Activated CD8-positive, alpha-beta memory T cell treated with anti-CD3 and anti-CD28 coated beads, Interleukin-2, amount 10 ng/mL, durations not matched to agents 7 days and 5 days (primary cell): ENCODE measurements around the gene TANGO2. TPM values are rescaled to one million over a fixed set of nuclear protein-coding genes. Genes with fewer than 3 reads are reported as not detected.
A peak's percentile ranks its signal among the peaks of the same experiment; 100 is the strongest.

Experiments used
- ATAC-seq: fragments of 150-1000 bp; cut with Tn5 transposase; one replicate; pipeline ENCODE4 v1.10.0; 2021; ENCODE audit warnings: moderate library complexity
- CTCF ChIA-PET: fragments of 350-600 bp; sonication (Branson Sonifier 250); formaldehyde crosslinking; loops from one replicate; lab custom pipeline; 2021; ENCODE audit warnings: antibody characterized with exemption; lab: Charles Lee
- DNase-seq: peaks from one replicate; pipeline ENCODE4 v3.0.0-alpha.2; 2020
- H3K27ac Mint-ChIP-seq: one replicate; pipeline ENCODE4 v1.8.0; 2021; ENCODE audit warnings: mild to moderate bottlenecking, mixed read lengths
- H3K27me3 Mint-ChIP-seq: one replicate; pipeline ENCODE4 v1.8.0; 2021; ENCODE audit warnings: mixed read lengths
- H3K36me3 Mint-ChIP-seq: one replicate; pipeline ENCODE4 v1.8.0; 2021; ENCODE audit warnings: mild to moderate bottlenecking, mixed read lengths
- H3K4me1 Mint-ChIP-seq: one replicate; pipeline ENCODE4 v1.8.0; 2021; ENCODE audit warnings: mixed read lengths
- H3K4me3 Mint-ChIP-seq: one replicate; pipeline ENCODE4 v1.8.0; 2021; ENCODE audit warnings: mild to moderate bottlenecking, moderate library complexity, mixed read lengths
- H3K9me3 Mint-ChIP-seq: one replicate; pipeline ENCODE4 v1.8.0; 2022; ENCODE audit warnings: low read depth, mixed read lengths
- total RNA-seq, 2 experiments: library from RNA; stranded (reverse); gene quantifications; one replicate each; pipeline ENCODE4 v1.2.3, GENCODE V29; 2021

The TANGO2 gene
- total RNA-seq, 2 experiments from 2014 or later = 36.7 to 44.5 TPM

- no peak overlapping the region for H3K4me3 Mint-ChIP-seq
- CTCF ChIA-PET = interaction anchor here (0.7 kb wide), 1 partner anchor 16 kb away, joined by 3 read pairs; no protein-coding TSS in a partner anchor
- no peak for DNase-seq
- no peak overlapping the region for H3K27ac Mint-ChIP-seq
- no peaks in the 10 kb centered on the region for H3K4me1 Mint-ChIP-seq
- ATAC-seq = no peak
- no peaks in the 10 kb centered on the region for H3K9me3 Mint-ChIP-seq
- H3K27me3 Mint-ChIP-seq = no peaks in the 10 kb centered on the region
- peaks cover 3% of the 10 kb centered on the region for H3K36me3 Mint-ChIP-seq
Measured at GRCh38 chr22:20068640-20069039, 47.7 kb downstream of the TANGO2 start.

- Mint-ChIP-seq H3K9me3 (no peaks in the 10 kb centered on the region), H3K36me3 (peaks cover 3% of the 10 kb centered on the region), H3K27ac (no peak overlapping the region), H3K4me3 (no peak overlapping the region), H3K4me1 (no peaks in the 10 kb centered on the region), H3K27me3 (no peaks in the 10 kb centered on the region)
- no peak for ATAC-seq
- CTCF ChIA-PET = no interaction called here
- DNase-seq = no peak
Measured at GRCh38 chr22:20069331-20070042, 48.6 kb downstream of the TANGO2 start.

GRCh38 chr22:20071524-20071972 is 50.6 kb downstream of the TANGO2 start:
- Mint-ChIP-seq H3K4me3 (no peak overlapping the region), H3K9me3 (no peaks in the 10 kb centered on the region), H3K27me3 (no peaks in the 10 kb centered on the region), H3K4me1 (no peaks in the 10 kb centered on the region), H3K36me3 (no peaks in the 10 kb centered on the region), H3K27ac (no peak overlapping the region)
- CTCF ChIA-PET = no interaction called here
- DNase-seq (no peak), ATAC-seq (no peak)

- no peak for DNase-seq
- CTCF ChIA-PET = no interaction called here
- no peak overlapping the region for H3K27ac Mint-ChIP-seq
- H3K36me3 Mint-ChIP-seq = peaks cover 3% of the 10 kb centered on the region
- H3K4me1 Mint-ChIP-seq = peaks cover 13% of the 10 kb centered on the region
- H3K27me3 Mint-ChIP-seq = no peaks in the 10 kb centered on the region
- ATAC-seq = no peak
- no peaks in the 10 kb centered on the region for H3K9me3 Mint-ChIP-seq
- no peak overlapping the region for H3K4me3 Mint-ChIP-seq
Measured at GRCh38 chr22:20076627-20077172, 55.8 kb downstream of the TANGO2 start.

GRCh38 chr22:20079745-20080444 is 59.0 kb downstream of the TANGO2 start, which contains the start of gene DGCR8:
TSS of gene DGCR8 (plus strand) at chr22:20080241. CDS start at chr22:20085964, 5,723 bp downstream.
- peak; percentile 93 for ATAC-seq
- peak; percentile 68 for DNase-seq
- peaks cover 5% of the 10 kb centered on the region for H3K36me3 Mint-ChIP-seq
- peaks cover 43% of the 10 kb centered on the region for H3K4me1 Mint-ChIP-seq
- H3K9me3 Mint-ChIP-seq = no peaks in the 10 kb centered on the region
- no peaks in the 10 kb centered on the region for H3K27me3 Mint-ChIP-seq
- peak within 1 kb of the TSS; percentile 92 for H3K4me3 Mint-ChIP-seq
- CTCF ChIA-PET = interaction anchor here (1.4 kb wide), 1 partner anchor 108 kb away, joined by 6 read pairs; no protein-coding TSS in a partner anchor
- peak within 1 kb of the TSS; percentile 84 for H3K27ac Mint-ChIP-seq

- DNase-seq (peak; percentile 76), ATAC-seq (peak; percentile 76)
- no peaks in the 10 kb centered on the region for H3K27me3 Mint-ChIP-seq
- H3K4me1 Mint-ChIP-seq = peaks cover 47% of the 10 kb centered on the region
- peak overlapping the region; percentile 92 for H3K4me3 Mint-ChIP-seq
- peaks cover 6% of the 10 kb centered on the region for H3K36me3 Mint-ChIP-seq
- no peaks in the 10 kb centered on the region for H3K9me3 Mint-ChIP-seq
- H3K27ac Mint-ChIP-seq = peak overlapping the region; percentile 84
- CTCF ChIA-PET = no interaction called here
Measured at GRCh38 chr22:20080445-20080775, 59.5 kb downstream of the TANGO2 start.

- CTCF ChIA-PET = interaction anchor here (0.7 to 1.7 kb wide), 3 partner anchors 10 to 183 kb away, joined by 3 to 5 read pairs (median 4); no protein-coding TSS in a partner anchor
- Mint-ChIP-seq H3K27me3 (no peaks in the 10 kb centered on the region), H3K4me1 (peaks cover 48% of the 10 kb centered on the region), H3K4me3 (peak overlapping the region; percentile 92), H3K9me3 (no peaks in the 10 kb centered on the region), H3K27ac (peak overlapping the region; percentile 84), H3K36me3 (peaks cover 7% of the 10 kb centered on the region)
- DNase-seq = peak; percentile 56
- ATAC-seq = no peak
Measured at GRCh38 chr22:20080776-20081654, 60.1 kb downstream of the TANGO2 start.

GRCh38 chr22:20083157-20083890 is 62.4 kb downstream of the TANGO2 start:
- Mint-ChIP-seq H3K27me3 (no peaks in the 10 kb centered on the region), H3K36me3 (peaks cover 26% of the 10 kb centered on the region), H3K4me1 (peaks cover 60% of the 10 kb centered on the region), H3K4me3 (peak overlapping the region; percentile 1), H3K9me3 (no peaks in the 10 kb centered on the region), H3K27ac (peak overlapping the region; percentile 33)
- no peak for ATAC-seq
- no peak for DNase-seq
- CTCF ChIA-PET = interaction anchor here (0.6 to 1.8 kb wide), 4 partner anchors 8 to 34 kb away, joined by 4 to 10 read pairs (median 5); partner anchors contain the start of gene TRMT2A

- Mint-ChIP-seq H3K4me3 (no peak overlapping the region), H3K36me3 (peaks cover 27% of the 10 kb centered on the region), H3K4me1 (peaks cover 64% of the 10 kb centered on the region), H3K27ac (peak overlapping the region; percentile 33), H3K9me3 (no peaks in the 10 kb centered on the region), H3K27me3 (no peaks in the 10 kb centered on the region)
- no peak for ATAC-seq
- no peak for DNase-seq
- CTCF ChIA-PET = interaction anchor here (0.6 to 1.7 kb wide), 3 partner anchors 7 to 33 kb away, joined by 3 to 6 read pairs (median 4); partner anchors contain the start of gene TRMT2A
Measured at GRCh38 chr22:20083891-20084546, 63.1 kb downstream of the TANGO2 start.

- Mint-ChIP-seq H3K9me3 (no peaks in the 10 kb centered on the region), H3K27me3 (no peaks in the 10 kb centered on the region), H3K4me3 (no peak overlapping the region), H3K4me1 (peaks cover 70% of the 10 kb centered on the region), H3K27ac (no peak overlapping the region), H3K36me3 (peaks cover 33% of the 10 kb centered on the region)
- CTCF ChIA-PET = interaction anchor here (0.6 to 1.9 kb wide), 3 partner anchors 16 to 26 kb away, joined by 3 to 4 read pairs (median 3); no protein-coding TSS in a partner anchor
- no peak for ATAC-seq
- DNase-seq = no peak
Measured at GRCh38 chr22:20084547-20085413, 63.9 kb downstream of the TANGO2 start.

GRCh38 chr22:20085651-20086050 is 64.7 kb downstream of the TANGO2 start:
- Mint-ChIP-seq H3K4me1 (peaks cover 78% of the 10 kb centered on the region), H3K27me3 (no peaks in the 10 kb centered on the region), H3K4me3 (no peak overlapping the region), H3K36me3 (peaks cover 40% of the 10 kb centered on the region), H3K27ac (no peak overlapping the region), H3K9me3 (no peaks in the 10 kb centered on the region)
- CTCF ChIA-PET = interaction anchor here (1.0 to 1.9 kb wide), 3 partner anchors 16 to 25 kb away, joined by 3 to 5 read pairs (median 4); no protein-coding TSS in a partner anchor
- DNase-seq (no peak), ATAC-seq (no peak)
